B cell (primary cell): Measurements from ENCODE around the gene MYO1H.
"Not testable (repeated sequence)": the region's sequence is repeated elsewhere in the genome, so short reads cannot be mapped to it uniquely, and the experiment has no call there.

Experiments
- CTCF ChIP-seq: fragments of 200-600 bp; IDR thresholded peaks from one replicate; pipeline ENCODE4 v1.8.0; 2022; ENCODE audit warnings: antibody characterized with exemption, mild to moderate bottlenecking
- EZH2 ChIP-seq: IDR thresholded peaks from 2 replicates; pipeline ENCODE4 v1.6.1; 2012; ENCODE audit warnings: borderline replicate concordance, low read depth, mild to moderate bottlenecking, moderate library complexity, low read length; ENCODE audit not compliant: insufficient read depth, poor library complexity, severe bottlenecking

GRCh38 chr12:109406147-109406546, 58.4 kb downstream of the MYO1H start:
- TF ChIP-seq CTCF, EZH2: not testable (repeated sequence)
